Brain microvascular endothelial cell (primary cell): Measurements from ENCODE around the gene SRSF10.
"Not testable (repeated sequence)": the region's sequence is repeated elsewhere in the genome, so short reads cannot be mapped to it uniquely, and the experiment has no call there.

Source experiments
- DNase-seq: peaks from one replicate; pipeline ENCODE4 v3.0.0-alpha.2; 2020
- H3K27ac ChIP-seq: fragments of 250-450 bp; sonication (Bioruptor Pico); 2 replicates; pipeline ENCODE4 v1.5.1; 2020; ENCODE audit warnings: mild to moderate bottlenecking, moderate library complexity
- H3K27me3 ChIP-seq: fragments of 250-450 bp; sonication (Bioruptor Pico); replicated peaks from 2 replicates; pipeline ENCODE4 v1.5.1; 2020; ENCODE audit warnings: mild to moderate bottlenecking
- H3K36me3 ChIP-seq: fragments of 250-450 bp; sonication (Bioruptor Pico); replicated peaks from 2 replicates; pipeline ENCODE4 v1.5.1; 2020; ENCODE audit warnings: mild to moderate bottlenecking
- H3K4me3 ChIP-seq: 2 replicates; pipeline ENCODE4 v1.5.1; 2011; ENCODE audit warnings: low read depth, mild to moderate bottlenecking, control low read depth, low read length, moderate library complexity
- CTCF ChIP-seq: IDR thresholded peaks from 2 replicates; pipeline ENCODE4 v1.5.1; 2011; ENCODE audit warnings: low read depth, mild to moderate bottlenecking, moderate library complexity, low read length, control low read depth, inconsistent platforms; ENCODE audit errors: missing control alignments
- in situ Hi-C: cut with HindIII; loops from 2 replicates; pipeline ENCODE4 v1.10.0; 2017; ENCODE audit warnings: low sequenced_read_pairs, low pct_ligation_motif_present

The SRSF10 gene

GRCh38 chr1:23959461-23960290 lies 20.5 kb downstream of the SRSF10 start, which contains the start of gene PNRC2:
TSS of gene PNRC2 (plus strand) at chr1:23959828. CDS start at chr1:23961458, 1,630 bp downstream.
- Histone ChIP-seq H3K27ac (peak within 1 kb of the TSS; percentile 96), H3K36me3 (peaks cover 11% of the 10 kb centered on the region), H3K27me3 (no peaks in the 10 kb centered on the region), H3K4me3 (peak within 1 kb of the TSS; percentile 83)
- in situ Hi-C loops, result no loop called here
- DNase-seq, result peak; percentile 95
- TF ChIP-seq CTCF, result no peak

- peak overlapping the region; percentile 83 for H3K4me3 ChIP-seq
- DNase-seq, result peak; percentile 90
- no peaks in the 10 kb centered on the region for H3K27me3 ChIP-seq
- in situ Hi-C loops, result no loop called here
- peak overlapping the region; percentile 96 for H3K27ac ChIP-seq
- peaks cover 11% of the 10 kb centered on the region for H3K36me3 ChIP-seq
- TF ChIP-seq CTCF, result peak; percentile 63
Measured at GRCh38 chr1:23958810-23959460, 21.2 kb downstream of the SRSF10 start.

DNA sequence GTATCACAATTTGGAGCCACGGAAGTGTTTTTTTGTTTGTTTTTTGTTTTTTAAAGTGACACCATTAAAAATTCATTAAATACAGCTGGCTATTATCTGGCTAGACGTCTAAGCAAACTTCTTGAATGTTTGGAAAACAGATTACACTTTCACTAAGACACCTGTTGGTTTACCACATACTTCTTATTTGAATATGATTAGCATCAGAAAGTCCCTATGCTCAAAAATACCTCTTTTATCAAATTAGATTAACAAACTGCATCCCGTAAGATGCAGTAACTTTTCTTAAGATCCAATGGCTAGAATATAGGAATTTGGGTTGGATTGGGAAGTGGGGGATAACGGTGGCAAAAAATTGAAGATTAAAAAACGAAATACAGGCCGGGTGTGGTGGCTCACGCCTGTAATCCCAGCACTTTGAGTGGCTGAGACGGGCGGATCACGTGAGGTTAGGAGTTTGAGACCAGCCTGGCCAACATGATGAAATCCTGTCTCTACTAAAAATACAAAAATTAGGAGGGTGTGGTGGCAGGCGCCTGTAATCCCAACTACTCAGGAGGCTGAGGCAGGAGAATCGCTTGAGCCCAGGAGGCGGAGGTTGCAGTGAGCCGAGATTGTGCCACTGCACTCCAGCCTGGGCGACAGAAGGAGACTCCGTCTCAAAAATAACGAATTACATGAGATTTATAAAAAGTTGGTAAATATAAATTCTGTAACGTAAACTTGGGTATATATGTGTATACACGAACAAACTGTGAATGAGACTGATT lies 21.9 kb downstream of the SRSF10 start:
- not testable (repeated sequence) for DNase-seq

GRCh38 chr1:23957096-23957495 lies 23.0 kb downstream of the SRSF10 start:
- peaks cover 11% of the 10 kb centered on the region for H3K36me3 ChIP-seq
- no peak for TF ChIP-seq CTCF
- in situ Hi-C loops, result no loop called here
- no peak overlapping the region for H3K4me3 ChIP-seq
- DNase-seq, result no peak
- H3K27me3 ChIP-seq, result no peaks in the 10 kb centered on the region
- no peak overlapping the region for H3K27ac ChIP-seq

More for the DNA sequence above, 21.9 kb downstream of the SRSF10 start:
- in situ Hi-C loops, H3K27me3 ChIP-seq: not testable (repeated sequence)
- H3K36me3 ChIP-seq, result peaks cover 11% of the 10 kb centered on the region
- peak overlapping the region; percentile 83 for H3K4me3 ChIP-seq
- peak overlapping the region; percentile 96 for H3K27ac ChIP-seq

- TF ChIP-seq CTCF, result no peak
- no peak overlapping the region for H3K27ac ChIP-seq
- no peak overlapping the region for H3K4me3 ChIP-seq
- no peaks in the 10 kb centered on the region for H3K27me3 ChIP-seq
- no peaks in the 10 kb centered on the region for H3K36me3 ChIP-seq
- DNase-seq, result no peak
- in situ Hi-C loops, result no loop called here
Measured at GRCh38 chr1:23953020-23953419, 27.1 kb downstream of the SRSF10 start.

GRCh38 chr1:23947366-23947765 lies 32.8 kb downstream of the SRSF10 start:
- in situ Hi-C loops, result no loop called here
- DNase-seq, result no peak
- TF ChIP-seq CTCF, result no peak
- no peak overlapping the region for H3K27ac ChIP-seq
- H3K36me3 ChIP-seq, result no peaks in the 10 kb centered on the region
- H3K27me3 ChIP-seq, result no peaks in the 10 kb centered on the region
- no peak overlapping the region for H3K4me3 ChIP-seq
